Measurements from ENCODE around the gene TPP1.

DNA sequence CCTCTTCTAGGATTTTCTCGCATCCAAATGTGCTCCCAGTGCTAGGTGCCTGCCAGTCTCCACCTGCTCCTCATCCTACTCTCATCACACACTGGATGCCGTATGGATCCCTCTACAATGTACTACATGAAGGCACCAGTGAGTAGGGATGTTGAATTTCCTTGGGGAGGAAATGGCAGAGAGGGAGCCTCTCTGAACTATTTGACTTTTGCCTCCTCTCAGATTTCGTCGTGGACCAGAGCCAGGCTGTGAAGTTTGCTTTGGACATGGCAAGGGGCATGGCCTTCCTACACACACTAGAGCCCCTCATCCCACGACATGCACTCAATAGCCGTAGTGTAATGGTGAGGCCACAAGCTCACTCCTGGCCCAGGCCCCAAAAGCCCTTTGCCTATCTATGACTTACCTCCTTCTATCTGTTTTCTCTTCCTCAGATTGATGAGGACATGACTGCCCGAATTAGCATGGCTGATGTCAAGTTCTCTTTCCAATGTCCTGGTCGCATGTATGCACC is 9.7 kb downstream of the TPP1 start:
- TF ChIP-seq, protein P1, sequence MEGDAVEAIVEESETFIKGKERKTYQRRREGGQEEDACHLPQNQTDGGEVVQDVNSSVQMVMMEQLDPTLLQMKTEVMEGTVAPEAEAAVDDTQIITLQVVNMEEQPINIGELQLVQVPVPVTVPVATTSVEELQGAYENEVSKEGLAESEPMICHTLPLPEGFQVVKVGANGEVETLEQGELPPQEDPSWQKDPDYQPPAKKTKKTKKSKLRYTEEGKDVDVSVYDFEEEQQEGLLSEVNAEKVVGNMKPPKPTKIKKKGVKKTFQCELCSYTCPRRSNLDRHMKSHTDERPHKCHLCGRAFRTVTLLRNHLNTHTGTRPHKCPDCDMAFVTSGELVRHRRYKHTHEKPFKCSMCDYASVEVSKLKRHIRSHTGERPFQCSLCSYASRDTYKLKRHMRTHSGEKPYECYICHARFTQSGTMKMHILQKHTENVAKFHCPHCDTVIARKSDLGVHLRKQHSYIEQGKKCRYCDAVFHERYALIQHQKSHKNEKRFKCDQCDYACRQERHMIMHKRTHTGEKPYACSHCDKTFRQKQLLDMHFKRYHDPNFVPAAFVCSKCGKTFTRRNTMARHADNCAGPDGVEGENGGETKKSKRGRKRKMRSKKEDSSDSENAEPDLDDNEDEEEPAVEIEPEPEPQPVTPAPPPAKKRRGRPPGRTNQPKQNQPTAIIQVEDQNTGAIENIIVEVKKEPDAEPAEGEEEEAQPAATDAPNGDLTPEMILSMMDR (optimal IDR thresholded peaks at IDR 0.05 in 1 of 3, IDR thresholded peaks at IDR 0.05 in 1 of 3, conservative IDR thresholded peaks at IDR 0.05 in 1 of 3; ENCODE audit: extremely low read depth in 1 of 3, insufficient read depth in 2 of 3, low read length in 3 of 3), result no peak
- no peak for TF ChIP-seq EZH2 (IDR thresholded peaks at IDR 0.05; ENCODE audit: low read length)

Data from keratinocyte (primary cell).